GOT3 (cell line): ENCODE results near the gene HOXD11.

ENCODE experiments used
- DNase-seq: peaks from one replicate; lab custom pipeline; 2025; ENCODE audit warnings: mixed read lengths; lab: John Stamatoyannopoulos, UW

The HOXD11 gene

DNA sequence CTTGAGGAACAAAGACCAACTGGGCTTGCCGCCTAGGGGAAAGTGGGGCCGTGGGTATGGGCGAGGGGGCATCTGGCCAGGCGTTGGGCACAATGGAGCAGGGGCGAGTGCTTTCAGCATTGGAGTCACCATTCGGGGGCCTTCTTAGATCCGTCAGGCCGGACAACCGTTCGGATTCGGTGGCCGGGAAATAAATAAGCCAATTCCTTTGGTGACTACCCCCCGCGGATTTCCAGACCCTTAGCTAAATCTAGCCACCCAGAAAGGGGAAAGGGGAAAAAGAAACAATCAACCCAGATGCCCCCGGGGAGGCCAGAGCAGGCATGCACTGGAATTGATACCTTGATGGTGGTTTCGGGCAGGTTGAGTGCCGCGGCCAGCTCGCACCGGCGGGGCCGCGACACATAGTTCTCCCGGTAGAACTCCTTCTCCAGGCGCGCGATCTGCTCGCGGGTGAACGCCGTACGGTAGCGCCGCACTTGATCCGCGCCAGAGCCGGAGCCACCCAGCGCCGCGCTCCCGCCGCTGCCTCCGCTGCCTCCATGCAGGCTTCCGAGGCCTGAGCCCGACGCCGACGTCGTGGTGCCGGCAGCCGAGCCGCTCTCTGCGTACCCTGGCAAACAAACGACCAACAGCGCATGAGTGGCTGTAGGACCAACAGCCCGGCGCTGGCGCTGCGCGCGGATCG lies 25.1 kb upstream of the HOXD11 start:
- DNase-seq, result no peak

DNA sequence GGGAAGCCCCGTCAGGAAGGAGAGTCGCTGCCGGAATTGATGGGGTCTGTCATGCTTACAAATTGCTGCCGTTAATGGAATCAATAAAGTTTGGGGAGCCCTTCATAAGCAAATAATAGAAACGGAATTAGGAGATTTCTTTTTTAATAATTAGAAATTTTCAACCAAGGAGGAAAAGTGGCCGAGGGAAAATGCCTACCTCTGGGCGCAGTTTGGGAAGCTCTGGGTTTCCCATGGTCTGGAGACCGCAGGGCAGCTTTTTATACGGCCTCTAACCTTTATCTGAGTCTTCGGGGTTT lies 24.6 kb upstream of the HOXD11 start:
- DNase-seq, result no peak

DNA sequence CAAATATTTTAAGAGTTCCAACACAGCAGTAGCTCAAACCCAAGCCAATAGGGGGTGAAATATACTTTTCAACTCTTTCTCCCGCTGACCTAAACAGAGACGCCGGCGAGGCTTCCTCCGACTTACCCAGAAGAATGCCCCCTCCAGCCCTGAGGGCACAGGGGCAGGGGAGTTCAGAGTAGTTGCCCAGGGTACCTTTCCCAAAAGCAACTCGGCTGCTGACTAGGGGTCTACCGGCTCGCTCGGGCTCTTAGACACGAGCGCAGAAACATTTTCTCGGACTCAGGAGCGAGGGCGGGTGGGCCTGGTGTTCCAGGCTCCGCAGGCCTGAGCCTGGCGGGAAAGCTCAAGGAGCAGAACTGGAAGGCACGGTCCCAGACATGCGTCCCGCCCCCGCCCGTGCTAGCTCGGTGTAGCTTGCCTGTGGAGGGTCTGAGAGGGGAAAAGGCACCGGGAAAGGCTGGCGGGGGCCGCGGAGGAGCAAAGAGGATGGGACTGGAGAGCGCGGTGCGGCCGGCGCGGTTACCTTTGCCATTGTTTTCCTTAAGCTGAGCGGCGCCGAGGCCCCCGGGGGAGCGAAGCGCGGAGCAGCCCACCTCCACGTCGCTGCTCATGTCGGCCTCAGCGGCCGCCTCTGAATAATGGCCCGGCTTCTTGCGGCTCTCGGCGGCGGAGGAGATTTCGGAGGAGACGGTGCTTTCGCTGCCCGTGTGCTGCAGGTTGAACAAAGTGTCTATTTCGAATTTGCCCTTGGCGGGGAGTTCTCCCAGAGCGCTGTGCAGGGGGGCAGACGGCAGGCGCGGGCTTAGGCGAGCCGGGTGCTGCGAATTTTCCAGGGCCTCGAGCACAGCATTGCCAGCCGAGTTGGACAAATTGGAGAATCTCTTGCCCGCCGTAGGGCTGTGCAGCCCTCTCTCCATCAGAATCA lies 24.0 kb upstream of the HOXD11 start:
- no peak for DNase-seq

DNA sequence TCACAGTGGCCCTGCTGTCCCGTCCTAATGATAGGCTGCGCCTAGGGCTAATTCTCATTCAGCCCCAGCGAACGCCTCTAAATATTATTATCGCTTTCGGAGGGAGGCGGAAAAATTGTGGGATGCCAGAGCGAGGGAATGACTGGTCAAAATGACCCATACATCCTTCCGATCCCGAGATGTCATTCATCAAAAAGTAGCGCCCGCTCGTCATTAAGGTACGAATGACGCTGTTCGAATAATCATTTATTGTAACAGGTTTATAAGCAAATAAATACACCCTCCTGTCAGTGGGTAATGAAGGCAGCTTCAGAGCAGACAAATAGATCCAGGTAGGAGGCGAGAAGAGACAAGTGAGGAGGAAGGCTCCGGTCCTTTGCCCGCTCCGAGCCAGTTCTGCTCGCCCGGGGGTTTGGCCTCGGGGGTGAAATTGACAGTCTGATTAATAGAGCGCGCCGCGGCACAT lies 23.3 kb upstream of the HOXD11 start, which contains the start of gene EVX2:
EVX2 (minus strand) TSS at position 167 of the 466 bp plus-strand sequence. CDS start 186 bp downstream, outside the sequence.
- no peak for DNase-seq

DNA sequence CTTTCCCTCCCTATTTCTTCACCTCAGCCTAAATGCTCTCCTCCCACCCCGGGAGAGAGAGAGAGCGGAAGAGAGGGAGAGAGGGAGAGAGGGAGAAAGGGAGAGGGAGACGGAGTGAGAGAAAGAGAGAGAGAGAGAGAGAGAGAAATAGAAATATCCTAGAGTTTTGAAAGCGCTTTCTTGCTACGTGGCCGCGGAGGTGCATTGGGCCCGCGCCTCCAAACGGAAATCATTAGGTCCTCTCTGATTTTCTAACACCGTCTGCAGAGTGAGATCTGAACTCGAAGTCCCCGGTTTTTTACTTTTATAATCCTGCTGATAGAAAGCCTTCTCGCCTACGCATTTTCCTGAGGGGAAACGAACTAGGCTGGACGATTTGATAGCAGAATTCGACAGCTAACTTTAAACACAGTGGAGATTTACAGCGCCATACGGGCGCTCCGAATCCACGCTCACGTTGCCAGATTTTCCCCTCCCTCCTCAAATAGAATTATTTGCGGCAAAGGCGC lies 22.4 kb upstream of the HOXD11 start:
- no peak for DNase-seq

DNA sequence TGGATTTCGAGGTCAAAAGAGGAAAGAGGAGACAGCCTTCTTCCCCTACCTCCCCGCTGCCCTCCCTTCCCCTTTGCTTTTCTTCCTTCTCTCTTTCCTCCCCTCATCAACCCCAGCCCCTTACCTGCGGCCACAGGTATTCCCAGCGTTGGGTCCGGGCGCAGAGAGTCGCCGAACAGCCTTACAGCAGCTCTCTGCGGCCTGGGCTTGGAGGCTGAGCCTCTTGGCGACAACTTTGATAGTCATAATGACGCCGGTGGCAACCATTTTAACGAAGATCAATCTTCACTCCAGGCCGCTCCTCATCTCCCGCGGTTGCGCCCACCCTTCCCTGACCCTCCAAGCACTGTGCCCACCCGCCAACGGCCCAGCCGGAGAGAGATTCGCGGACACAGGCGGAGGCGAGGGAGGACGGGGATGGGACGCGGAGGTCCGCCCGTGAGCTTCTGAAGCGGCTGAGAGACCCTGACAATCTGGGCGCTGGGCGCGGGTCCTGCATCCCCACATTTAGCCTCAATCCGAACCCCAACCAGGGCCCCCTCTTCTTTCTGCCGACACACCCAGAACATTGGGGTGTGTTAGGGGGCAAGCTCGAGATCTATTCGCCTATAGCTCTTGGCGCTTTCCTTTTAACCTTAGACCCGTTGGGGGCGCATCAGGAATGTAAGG lies 21.8 kb upstream of the HOXD11 start:
- no peak for DNase-seq

DNA sequence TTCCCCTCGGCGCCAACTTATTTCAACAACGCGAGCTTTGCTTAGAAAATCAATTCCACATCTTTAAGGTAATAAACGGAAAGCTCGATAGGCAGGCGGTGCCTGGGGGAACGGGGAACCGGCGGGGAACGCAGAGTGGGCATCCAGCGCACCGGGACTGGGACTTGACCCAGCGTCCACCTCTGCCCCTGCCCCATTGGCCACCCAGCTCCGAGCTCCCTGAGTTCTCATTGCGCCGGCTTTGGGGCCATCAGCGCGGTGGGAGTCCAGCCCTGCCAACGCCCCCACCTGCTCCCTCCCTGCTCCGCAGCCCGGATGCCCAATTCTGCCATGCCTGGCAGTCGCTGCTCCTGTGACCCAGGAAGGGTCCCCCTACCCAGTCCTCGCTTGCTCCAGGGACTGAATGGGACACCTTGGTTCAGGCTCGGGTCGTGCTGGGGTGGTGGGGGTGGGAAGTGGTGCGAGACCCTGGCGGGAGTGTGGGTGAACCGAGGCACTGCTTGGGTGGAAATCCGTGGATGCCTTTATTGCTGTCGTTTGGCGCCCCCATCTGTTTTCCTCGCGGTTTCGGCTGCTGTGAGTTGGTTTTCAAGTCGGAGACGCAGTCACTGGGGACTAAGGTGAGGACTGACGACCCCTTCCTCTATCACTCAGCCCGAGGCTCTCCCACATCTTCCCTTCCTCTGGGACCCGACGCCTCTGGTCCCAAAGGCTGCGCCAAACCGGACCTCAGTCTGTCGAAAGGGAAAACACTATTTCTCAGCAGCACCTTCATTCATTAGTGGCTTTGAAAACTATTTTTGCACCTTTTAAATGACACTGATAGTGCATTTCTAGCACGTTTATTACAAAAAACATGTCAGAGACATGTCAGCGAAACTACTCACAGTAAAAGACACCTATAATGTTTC lies 21.0 kb upstream of the HOXD11 start:
- DNase-seq, result no peak

DNA sequence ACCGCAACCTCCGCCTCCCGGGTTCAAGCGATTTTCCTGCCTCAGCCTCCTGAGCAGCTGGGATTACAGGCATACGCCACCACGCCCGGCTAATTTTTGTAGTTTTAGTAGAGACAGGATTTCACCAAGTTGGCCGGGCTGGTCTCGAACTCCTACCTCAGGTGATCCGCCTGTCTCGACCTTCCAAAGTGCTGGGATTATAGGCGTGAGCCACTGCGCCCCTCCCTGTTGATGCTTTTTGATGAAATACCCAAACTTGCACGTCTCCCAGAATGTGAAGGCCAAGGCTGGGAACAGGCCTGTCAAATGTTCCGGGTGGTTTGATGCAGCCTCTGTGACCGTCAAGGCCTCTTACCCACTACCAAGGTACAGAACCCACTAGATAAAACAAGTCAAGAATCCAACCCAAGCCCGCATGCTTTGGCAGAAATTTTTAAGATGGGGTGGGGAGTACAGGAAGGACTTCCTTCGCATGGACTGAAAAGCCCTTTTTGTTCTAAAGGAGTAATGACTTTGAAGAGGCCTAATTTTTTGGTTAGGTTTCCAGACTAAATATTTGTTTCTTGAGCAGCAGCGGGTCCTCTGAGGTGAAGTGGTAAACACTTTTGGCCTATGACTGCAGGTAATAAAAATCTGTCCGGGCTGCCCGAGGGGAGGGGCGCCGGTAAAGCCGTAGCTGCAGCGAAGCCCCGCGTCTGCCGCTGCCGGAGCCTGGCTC lies 19.6 kb upstream of the HOXD11 start:
- no peak for DNase-seq

DNA sequence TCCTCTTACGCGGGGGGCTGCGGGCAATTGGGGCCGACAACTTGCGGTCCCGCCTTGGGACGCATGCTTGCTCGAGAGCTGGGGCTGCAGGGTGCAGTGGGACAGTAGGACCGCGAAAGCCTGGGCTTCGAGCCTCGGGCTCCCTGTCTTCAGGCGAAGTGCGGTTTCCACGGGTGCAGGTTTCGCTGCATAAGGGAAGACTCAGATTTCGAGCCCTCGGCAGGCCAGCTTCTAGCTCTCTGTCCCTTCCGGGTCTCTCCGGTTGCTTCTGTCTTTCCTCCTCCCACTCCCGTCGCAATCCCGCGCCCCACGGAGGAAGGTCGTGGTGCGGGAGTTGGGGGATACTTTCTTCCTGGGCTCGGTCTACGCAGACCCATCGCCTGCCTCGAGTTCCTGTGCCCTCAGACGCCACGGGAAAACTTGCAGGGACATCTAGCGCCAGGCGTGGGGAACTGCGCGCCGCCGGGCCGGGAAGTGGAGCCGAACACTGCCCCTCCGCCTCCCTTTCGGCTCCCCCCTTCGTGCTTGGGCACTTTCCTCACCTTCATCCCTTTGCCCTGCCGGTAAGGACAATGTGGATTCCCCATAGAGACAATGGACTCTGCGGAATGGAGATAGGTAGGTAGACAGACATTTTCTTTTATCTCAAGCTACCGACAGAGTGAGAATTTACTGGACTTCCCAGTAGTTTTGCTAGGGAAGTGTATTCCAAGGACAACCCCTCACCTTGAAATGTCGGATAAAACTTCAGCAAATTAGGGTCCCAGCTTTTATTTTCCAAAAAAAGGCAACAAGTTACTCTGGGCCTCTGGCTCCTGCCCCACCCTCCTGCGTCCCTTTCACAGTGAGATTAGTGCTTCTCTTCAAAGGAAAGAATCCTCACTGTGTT lies 18.8 kb upstream of the HOXD11 start:
- DNase-seq, result no peak

DNA sequence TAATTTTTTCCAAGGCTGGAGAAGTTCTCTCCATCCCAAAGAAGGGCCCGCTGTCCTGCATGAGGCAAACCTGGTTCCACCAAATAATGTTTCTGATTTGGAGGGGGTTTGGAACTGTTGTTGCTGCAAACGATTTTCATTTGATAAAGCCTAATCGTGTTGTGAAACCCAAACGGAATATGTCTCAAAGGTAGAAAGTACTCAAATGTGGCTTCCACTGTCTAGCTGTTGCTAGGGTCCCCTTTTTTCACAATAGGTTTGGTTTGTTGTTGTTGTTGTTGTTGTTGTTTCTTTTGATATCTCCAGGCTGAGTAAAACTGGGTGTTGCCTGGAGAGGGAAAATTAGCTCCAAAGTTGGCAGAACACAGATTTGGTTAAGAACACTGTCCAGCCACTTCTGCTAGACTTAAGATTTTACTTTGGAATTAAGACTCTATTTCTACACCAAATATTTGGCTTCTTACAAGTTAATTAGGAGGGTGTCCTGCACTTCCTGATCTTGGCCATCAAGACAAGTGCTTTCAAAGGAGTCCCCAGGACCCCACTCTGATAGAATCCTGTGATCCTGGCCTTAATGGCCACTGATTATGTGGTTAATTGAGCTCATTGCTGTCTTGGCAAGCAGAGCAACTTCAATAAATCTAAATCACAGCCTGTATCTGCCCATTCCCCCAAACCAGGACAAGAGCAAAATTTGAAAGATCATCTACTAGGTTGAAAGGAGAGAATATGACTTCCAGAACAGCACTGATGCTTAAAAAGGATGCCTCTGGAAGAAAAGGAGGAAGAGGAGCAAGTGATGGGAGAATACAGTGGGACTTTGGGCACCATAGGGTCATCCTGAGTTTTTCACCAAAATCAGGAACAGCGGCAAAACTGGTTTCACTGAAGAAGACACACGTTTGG lies 17.9 kb upstream of the HOXD11 start:
- no peak for DNase-seq

DNA sequence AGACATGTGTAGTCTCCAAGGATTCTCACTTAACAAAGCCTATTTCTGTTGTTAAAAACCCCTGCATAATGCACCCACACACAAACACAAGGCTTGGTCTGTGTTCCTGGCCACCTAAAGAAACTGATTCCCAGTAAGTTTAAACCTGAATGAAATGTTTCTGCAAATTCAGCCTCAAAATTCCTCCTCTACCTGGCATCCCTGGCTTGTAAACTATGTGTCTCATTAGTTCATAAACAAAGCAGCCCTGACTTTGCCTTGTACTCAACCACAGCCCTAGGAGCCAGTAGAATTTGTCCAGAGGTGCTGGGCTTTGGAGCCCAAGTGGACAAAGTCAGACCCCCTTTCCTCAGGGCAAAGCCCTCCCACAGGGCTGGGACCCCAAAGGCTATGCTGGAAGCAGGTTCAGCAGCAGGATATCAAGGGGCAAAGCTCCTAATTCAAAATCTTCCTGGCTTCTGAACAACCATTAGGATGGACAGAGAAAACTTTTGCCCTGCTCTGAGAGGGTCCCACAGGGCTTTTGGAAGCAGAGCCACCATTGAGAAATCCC lies 17.2 kb upstream of the HOXD11 start:
- DNase-seq, result no peak

DNA sequence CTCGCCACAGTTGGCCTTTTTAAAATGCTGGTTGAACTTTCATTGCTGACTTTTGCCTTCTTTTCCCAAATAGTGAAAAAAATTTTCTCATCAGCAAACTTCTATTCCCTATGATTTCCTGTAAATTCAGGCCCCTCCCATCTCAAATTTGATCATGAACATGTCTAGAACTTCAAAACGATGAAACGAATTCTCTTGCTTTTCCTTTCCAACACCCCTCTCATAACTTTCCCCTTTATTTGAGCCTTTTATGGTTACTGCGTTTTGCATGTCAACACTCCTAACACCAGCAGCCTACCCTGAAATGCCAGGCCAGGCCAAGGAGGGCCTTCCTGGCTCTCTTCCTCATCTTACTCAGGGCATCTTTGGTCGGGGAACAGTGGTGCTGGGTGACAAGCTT lies 16.2 kb upstream of the HOXD11 start:
- no peak for DNase-seq

DNA sequence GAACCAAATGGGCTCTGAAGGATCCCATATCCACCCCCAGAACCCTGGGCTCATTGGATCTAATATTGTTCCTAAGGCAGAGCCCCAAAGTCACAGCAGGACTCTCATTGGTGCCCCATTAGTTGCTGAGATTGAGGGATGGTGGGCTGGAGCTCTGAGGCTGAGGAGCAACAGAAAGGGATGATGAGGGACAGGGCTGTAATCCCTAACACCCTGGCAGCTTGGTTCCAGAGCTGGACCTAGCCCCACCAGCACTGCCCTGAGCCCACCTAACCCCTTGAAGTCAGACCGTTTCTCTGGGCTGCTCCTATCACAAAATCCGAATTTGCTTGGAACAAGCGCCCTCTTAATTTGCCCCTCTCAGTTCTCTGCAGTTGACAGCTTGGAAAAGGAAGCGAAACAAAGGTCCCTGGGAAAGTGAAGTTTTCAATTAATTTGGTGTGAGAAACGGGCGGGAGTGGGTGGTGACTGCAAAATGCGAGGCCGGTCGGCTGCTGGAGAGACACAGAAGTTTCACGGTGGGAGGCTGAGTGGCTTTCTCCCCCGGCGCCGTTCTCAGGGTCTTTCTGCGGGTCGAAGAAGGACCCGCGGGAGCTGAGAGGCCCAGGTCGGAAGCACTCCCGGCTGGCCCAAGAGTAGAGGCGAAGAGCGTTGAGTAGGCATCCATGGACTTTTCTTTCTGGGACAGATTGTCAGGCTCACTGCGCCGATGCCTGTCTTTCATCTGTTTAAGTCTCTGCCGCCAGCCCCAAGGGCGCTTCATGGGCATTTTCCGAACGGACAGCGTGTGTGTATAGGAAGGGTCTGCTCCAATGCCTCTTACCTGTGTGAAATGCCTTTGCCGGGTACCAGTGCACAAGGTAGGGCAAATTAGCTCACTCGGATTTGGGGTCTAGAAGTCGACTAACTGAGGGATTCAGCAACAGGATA lies 15.5 kb upstream of the HOXD11 start:
- no peak for DNase-seq

DNA sequence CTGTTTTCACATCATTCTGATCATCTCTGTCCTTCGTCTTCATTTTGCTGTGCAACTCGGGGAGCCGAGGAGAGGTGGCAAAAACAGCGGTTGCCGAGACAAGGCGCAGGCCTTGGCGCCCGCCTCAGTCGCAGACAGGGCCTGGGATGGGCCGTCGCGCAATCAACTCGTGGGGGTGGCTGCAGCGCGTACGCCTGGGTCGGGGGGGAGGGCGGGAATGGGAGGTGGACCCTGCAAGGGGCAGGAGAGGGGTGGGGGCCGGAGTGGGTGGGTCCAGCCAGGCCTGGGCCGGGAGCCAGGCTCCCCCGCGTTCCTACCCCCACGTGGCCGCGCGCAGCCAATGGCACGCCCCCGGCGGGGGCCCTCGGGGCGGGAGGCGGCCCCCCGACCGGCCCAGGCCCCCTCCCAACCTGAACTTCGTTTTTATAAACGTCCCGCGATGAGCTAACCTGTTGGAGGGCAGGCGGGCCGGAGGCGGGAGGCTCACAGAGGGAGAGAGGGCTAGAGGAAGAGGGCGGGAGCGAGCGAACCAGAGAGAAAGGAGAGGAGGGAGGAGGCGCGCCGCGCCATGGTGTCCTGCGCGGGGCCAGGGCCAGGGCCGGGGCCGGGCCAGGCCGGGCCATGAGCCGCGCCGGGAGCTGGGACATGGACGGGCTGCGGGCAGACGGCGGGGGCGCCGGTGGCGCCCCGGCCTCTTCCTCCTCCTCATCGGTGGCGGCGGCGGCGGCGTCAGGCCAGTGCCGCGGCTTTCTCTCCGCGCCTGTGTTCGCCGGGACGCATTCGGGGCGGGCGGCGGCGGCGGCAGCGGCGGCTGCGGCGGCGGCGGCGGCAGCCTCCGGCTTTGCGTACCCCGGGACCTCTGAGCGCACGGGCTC lies 14.6 kb upstream of the HOXD11 start, which contains the start of gene HOXD13:
HOXD13 (plus strand) TSS at position 452 of the 875 bp plus-strand sequence; CDS start at position 622, 170 bp downstream.
- DNase-seq, result no peak

DNA sequence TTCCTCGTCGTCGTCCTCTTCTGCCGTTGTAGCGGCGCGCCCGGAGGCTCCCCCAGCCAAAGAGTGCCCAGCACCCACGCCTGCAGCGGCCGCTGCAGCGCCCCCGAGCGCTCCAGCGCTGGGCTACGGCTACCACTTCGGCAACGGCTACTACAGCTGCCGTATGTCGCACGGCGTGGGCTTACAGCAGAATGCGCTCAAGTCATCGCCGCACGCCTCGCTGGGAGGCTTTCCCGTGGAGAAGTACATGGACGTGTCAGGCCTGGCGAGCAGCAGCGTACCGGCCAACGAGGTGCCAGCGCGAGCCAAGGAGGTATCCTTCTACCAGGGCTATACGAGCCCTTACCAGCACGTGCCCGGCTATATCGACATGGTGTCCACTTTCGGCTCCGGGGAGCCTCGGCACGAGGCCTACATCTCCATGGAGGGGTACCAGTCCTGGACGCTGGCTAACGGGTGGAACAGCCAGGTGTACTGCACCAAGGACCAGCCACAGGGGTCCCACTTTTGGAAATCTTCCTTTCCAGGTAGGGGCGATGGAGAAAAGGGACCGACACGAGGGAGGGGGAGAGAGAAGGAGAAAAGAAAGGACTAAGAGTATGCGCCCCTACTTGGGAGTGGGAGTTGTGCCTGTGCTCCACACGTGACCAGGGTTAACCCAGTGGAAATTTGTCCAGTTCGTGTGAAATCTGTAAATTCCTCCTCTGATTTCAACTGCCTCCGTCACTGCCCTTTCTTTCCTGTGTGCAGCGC lies 13.8 kb upstream of the HOXD11 start:
- DNase-seq, result no peak
